ENCODE measurements around the gene IL1RL2.

DNA sequence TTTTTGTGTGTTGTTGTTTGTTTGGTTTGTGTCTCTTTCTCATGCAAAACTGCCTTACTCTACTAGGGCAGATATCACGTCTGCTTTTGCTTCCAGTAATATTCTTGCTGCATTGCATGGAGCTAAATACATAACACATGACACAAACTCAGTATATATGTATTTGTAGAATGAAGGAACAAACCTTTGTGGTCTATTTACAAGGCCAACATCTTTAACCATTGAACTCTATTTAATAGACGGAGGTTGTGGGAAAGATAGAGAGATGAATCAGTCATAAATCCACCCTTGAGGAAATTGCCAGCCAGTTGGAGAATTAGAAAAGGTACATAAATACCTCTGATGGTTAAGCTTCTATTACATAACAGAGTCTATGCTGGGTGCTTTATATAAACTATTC, 98.5 kb downstream of the IL1RL2 start:
- TF ChIP-seq EZH2 (IDR thresholded peaks at IDR 0.05; ENCODE audit: insufficient read depth, poor library complexity, severe bottlenecking) (no peak), EZH2phosphoT487 (IDR thresholded peaks at IDR 0.05; ENCODE audit: insufficient read depth, low read depth) (no peak)

Data from GM23248 (cell line).